ENCODE results near the gene IGIP. TPM values are rescaled to one million over a fixed set of nuclear protein-coding genes. Genes with fewer than 3 reads are reported as not detected.

The IGIP gene
- total RNA-seq, 2 donors from 2014 or later = 24.2 to 25.9 TPM

DNA sequence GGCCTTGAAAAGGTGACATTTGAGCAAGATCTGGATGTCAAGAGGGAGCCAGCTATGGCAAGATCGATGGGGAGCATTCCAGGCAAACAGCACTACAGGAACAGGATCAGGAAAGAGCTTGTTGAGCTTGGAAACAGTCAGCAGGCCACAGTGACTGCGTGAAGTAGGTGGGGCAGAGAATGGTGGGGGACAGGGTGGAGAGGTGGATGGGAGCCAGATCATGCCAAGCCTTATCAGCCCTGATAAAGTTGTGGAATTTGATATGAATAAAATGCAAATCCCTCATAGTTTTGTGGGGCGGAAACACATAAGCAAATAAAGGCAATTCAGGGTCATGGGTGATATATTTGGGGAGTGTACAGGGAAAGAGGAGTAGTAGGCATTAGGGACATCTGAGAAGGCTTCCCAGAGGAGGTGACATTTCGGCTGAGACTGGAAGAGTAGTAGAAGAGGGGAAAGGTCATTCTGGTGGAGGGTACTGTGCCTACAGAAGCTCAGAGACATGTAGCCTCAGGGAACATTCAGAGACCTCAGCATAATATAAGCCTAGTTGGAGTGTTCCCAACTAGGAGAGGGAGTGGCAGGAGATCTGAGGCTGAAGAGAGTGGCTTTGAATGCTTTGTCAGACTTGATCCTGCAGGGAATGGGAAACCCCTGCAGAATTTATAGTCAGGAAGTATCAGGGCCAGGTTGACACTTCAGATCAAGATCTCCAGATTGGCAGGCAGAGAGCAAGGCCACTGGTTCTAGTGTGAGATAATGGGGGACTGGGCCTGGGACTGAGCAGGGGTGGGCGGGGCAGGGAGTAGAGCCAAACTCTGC is 39.6 kb downstream of the IGIP start:
- no peak for ATAC-seq (ENCODE audit: insufficient number of reproducible peaks, low FRiP score, low read depth)
- H3K27me3 ChIP-seq (replicated peaks; ENCODE audit: insufficient read depth) = no peaks in the 10 kb centered on the region
- no peak overlapping the region for H3K27ac ChIP-seq
- DNase-seq (ENCODE audit: low spot score) = no peak
- H3K9me3 ChIP-seq = no peaks in the 10 kb centered on the region
- TF ChIP-seq, protein P1, sequence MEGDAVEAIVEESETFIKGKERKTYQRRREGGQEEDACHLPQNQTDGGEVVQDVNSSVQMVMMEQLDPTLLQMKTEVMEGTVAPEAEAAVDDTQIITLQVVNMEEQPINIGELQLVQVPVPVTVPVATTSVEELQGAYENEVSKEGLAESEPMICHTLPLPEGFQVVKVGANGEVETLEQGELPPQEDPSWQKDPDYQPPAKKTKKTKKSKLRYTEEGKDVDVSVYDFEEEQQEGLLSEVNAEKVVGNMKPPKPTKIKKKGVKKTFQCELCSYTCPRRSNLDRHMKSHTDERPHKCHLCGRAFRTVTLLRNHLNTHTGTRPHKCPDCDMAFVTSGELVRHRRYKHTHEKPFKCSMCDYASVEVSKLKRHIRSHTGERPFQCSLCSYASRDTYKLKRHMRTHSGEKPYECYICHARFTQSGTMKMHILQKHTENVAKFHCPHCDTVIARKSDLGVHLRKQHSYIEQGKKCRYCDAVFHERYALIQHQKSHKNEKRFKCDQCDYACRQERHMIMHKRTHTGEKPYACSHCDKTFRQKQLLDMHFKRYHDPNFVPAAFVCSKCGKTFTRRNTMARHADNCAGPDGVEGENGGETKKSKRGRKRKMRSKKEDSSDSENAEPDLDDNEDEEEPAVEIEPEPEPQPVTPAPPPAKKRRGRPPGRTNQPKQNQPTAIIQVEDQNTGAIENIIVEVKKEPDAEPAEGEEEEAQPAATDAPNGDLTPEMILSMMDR (IDR thresholded peaks at IDR 0.05) = no peak
- H3K4me1 ChIP-seq (ENCODE audit: control insufficient read depth in 1 of 2, low read depth in 2 of 2) = peaks cover 4 to 8% of the 10 kb centered on the region in 2 donors
- no peak overlapping the region for H3K4me3 ChIP-seq
- H3K36me3 ChIP-seq = no peaks in the 10 kb centered on the region

DNA sequence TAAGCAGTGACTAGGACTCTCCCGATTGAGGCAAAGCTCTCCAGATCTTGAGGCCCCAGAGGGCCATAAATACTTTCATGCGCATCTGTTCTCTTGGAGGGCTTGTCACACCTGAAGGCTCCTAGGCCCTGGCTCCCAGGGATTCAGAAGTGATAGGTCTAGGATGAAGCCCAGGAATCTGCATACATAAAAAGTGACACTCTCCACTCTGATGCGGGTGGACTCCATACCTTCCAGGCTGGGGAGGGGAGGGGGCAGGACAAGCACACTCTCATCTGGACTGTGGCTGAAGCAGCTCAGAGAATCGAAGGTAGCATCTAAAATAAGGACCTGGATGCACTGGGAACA is 40.2 kb downstream of the IGIP start:
- Histone ChIP-seq H3K36me3 (no peaks in the 10 kb centered on the region), H3K9me3 (no peaks in the 10 kb centered on the region), H3K27ac (no peak overlapping the region), H3K4me3 (no peak overlapping the region), H3K27me3 (replicated peaks; ENCODE audit: insufficient read depth) (no peaks in the 10 kb centered on the region), H3K4me1 (ENCODE audit: control insufficient read depth in 1 of 2, low read depth in 2 of 2) (peaks cover 4 to 8% of the 10 kb centered on the region in 2 donors)
- TF ChIP-seq, protein P1 (IDR thresholded peaks at IDR 0.05) = no peak
- DNase-seq (ENCODE audit: low spot score) (no peak), ATAC-seq (ENCODE audit: insufficient number of reproducible peaks, low FRiP score, low read depth) (no peak)

DNA sequence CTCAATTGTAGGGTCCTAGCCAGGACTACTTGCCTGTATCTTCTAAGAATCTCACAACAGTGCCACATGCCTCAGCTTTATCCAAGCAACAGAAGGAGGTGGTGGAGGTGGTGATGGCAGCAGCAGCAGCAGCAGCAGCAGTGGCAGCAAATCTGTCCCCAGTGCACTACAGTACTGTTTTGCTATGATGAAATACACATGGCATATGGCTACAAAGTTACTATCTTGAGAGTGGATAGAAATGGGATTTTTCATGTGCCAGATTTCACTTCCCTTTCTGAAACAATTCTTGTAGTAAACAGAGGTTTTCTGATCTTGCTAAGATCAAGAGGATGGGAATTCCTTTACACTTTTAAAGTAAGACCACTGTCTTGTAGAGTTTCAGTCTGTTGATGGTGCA is 41.2 kb downstream of the IGIP start:
- H3K4me3 ChIP-seq = no peak overlapping the region
- DNase-seq (ENCODE audit: low spot score) (no peak), ATAC-seq (ENCODE audit: insufficient number of reproducible peaks, low FRiP score, low read depth) (no peak)
- H3K27me3 ChIP-seq (replicated peaks; ENCODE audit: insufficient read depth) = no peaks in the 10 kb centered on the region
- no peaks in the 10 kb centered on the region for H3K36me3 ChIP-seq
- TF ChIP-seq, protein P1 (IDR thresholded peaks at IDR 0.05) = no peak
- H3K27ac ChIP-seq = no peak overlapping the region
- H3K4me1 ChIP-seq (ENCODE audit: control insufficient read depth in 1 of 2, low read depth in 2 of 2) = peaks cover 4 to 8% of the 10 kb centered on the region in 2 donors
- no peaks in the 10 kb centered on the region for H3K9me3 ChIP-seq

DNA sequence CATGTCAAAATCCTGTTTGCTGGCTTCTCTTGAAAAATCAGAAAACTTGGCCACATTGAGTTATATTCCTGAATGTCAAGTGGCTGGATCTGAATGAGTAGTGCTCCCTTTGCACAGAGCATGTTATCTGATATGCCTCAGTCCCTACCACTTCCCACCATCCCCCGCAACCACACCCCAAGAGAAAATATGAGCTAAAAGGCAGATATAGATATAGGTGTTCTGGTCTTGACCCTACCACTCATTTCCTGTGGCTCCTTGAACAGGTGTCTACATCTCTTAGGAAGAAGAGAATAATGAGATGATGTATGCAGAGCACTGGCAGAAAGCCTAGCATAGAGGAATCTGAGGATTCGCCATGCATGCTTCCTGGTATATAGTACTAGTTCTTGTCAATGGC is 42.6 kb downstream of the IGIP start:
- Histone ChIP-seq H3K36me3 (no peaks in the 10 kb centered on the region), H3K4me1 (ENCODE audit: control insufficient read depth in 1 of 2, low read depth in 2 of 2) (peaks cover 4 to 8% of the 10 kb centered on the region in 2 donors), H3K27ac (no peak overlapping the region), H3K4me3 (no peak overlapping the region), H3K9me3 (no peaks in the 10 kb centered on the region), H3K27me3 (replicated peaks; ENCODE audit: insufficient read depth) (no peaks in the 10 kb centered on the region)
- DNase-seq (ENCODE audit: low spot score) = no peak
- no peak for ATAC-seq (ENCODE audit: insufficient number of reproducible peaks, low FRiP score, low read depth)
- TF ChIP-seq, protein P1 (IDR thresholded peaks at IDR 0.05) = no peak

DNA sequence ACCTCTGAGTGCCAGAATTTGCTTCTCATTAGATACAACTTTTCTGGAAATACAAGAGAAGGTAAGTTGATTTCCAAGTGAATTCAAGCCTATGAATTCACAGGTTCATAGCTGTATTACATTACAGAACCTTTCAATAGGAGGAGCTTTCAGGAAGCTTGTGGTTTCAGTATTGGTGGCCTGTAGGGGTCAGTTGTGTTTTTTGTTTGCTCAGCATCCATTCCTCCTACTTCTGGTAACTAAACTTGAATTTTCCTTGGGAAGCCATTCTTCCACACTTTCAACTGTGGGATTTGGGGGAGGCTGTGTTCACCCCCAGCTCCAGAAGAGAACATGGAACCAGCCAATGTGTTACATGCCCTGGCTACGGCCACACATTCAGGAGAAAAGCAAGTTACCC is 43.7 kb downstream of the IGIP start:
- no peaks in the 10 kb centered on the region for H3K9me3 ChIP-seq
- no peaks in the 10 kb centered on the region for H3K36me3 ChIP-seq
- H3K27me3 ChIP-seq (replicated peaks; ENCODE audit: insufficient read depth) = no peaks in the 10 kb centered on the region
- DNase-seq (ENCODE audit: low spot score) = no peak
- ATAC-seq (ENCODE audit: insufficient number of reproducible peaks, low FRiP score, low read depth) = no peak
- TF ChIP-seq, protein P1 (IDR thresholded peaks at IDR 0.05) = no peak
- H3K27ac ChIP-seq = no peak overlapping the region
- peaks cover 6 to 10% of the 10 kb centered on the region in 2 donors for H3K4me1 ChIP-seq (ENCODE audit: control insufficient read depth in 1 of 2, low read depth in 2 of 2)
- H3K4me3 ChIP-seq = no peak overlapping the region

Measured in thoracic aorta (tissue), 2 donors.